ENCODE data around the gene ANXA2R. TPM values are rescaled to one million over a fixed set of nuclear protein-coding genes. Genes with fewer than 3 reads are reported as not detected.
A peak's percentile ranks its signal among the peaks of the same experiment; 100 is the strongest.

ANXA2R gene
- total RNA-seq, 1 experiment from 2014 or later, result 0.72 TPM

DNA sequence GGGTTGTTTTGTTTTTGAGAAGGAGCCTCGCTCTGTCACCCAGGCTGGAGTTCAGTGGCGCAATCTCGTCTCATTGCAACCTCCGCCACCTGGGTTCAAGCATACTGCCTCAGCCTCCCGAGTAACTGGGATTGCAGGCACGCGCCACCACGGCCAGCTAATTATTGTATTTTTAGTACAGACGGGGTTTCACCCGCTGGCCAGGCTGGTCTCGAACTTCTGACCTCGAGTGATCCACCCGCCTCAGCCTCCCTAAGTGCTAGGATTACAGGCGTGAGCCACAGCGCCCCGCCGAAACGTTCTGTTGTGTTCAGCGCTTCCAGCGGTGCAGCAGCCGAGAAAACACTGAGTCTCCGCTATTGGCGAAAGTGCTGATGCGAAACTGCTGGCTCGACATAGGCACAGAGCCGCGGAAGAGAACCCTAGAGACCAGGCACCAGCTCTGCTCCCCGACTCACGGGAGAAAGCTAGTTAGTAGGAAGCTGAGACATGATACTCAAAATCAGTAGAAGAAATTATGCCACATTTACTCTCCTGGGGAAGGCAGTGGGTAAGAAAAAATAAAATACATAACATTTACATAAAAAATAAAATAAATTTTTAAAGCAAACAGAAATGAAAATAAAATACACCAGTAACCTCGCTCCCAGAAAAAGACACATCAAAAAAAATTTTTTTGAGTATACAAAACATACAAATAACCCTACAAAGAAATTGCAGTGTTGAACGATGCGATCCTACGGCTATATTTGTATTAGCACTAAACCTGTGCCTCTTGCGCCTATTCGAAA, 31.6 kb downstream of the ANXA2R start (continued):
- TF ChIP-seq ZNF512 (CRISPR knock-in tag; IDR thresholded peaks at IDR 0.05; ENCODE audit: borderline replicate concordance) (0 out of 2 replicates have a peak, but pooled peaks have one; percentile 76), ATF6 (CRISPR knock-in tag; IDR thresholded peaks at IDR 0.05) (no peak), NFATC4 (CRISPR knock-in tag; IDR thresholded peaks at IDR 0.05) (no peak), SP1 (CRISPR knock-in tag; conservative IDR thresholded peaks at IDR 0.05) (peak; percentile 38; the same call in 1 of the 2 replicates), CREB1 (CRISPR knock-in tag; IDR thresholded peaks at IDR 0.05) (no peak), ERG (CRISPR knock-in tag; IDR thresholded peaks at IDR 0.05) (no peak)
- TF ChIP-seq, protein P1, sequence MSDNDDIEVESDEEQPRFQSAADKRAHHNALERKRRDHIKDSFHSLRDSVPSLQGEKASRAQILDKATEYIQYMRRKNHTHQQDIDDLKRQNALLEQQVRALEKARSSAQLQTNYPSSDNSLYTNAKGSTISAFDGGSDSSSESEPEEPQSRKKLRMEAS (CRISPR knock-in tag; IDR thresholded peaks at IDR 0.05), result 0 out of 2 replicates have a peak, but pooled peaks have one; percentile 21

DNA sequence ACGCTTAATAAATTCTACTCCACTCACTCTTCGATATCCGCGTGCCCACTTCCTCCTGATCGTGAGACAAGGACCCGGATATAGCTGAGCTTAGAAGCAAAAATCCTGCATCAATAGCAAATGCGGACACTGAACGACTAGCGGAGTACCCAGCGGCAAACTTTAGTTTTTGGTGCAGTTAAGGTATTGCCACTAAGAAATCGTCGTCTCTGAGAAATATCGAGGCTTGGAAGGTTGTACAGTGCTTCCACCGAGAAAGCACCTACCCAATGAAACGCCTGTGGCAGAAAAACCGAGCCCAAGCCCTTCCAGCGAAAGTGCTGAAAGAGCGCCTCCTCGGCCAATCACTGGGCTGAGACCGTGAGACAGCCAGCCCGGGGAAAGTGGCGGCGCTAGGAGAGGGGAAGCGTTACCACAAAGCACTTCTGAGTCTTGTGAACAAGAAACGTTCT, 32.2 kb downstream of the ANXA2R start:
- Mint-ChIP-seq H3K9me3 (peaks cover 3% of the 10 kb centered on the region; the same call in 1 of the 2 replicates), H3K36me3 (no peaks in the 10 kb centered on the region), H3K27me3 (ENCODE audit: low read depth) (peaks cover 89% of the 10 kb centered on the region), H3K4me3 (peak overlapping the region; percentile 78), H3K4me1 (peaks cover 34% of the 10 kb centered on the region), H3K27ac (peak overlapping the region; percentile 92)
- ChIA-PET POLR2A (interaction anchor here (1.1 to 1.4 kb wide), 3 partner anchors 9 to 113 kb away, joined by 3 read pairs; partner anchors contain the start of gene ZNF131), CTCF (interaction anchor here (0.6 to 2.0 kb wide), 17 partner anchors 9 to 476 kb away, joined by 3 to 11 read pairs (median 5); partner anchors contain the start of gene TMEM267)
- ATAC-seq, result peak; percentile 75
- peak; percentile 73 for DNase-seq (ENCODE audit: low spot score)
- TF ChIP-seq PREB (CRISPR knock-in tag; IDR thresholded peaks at IDR 0.05; ENCODE audit: borderline replicate concordance), result no peak
- no peak for TF ChIP-seq CBFB (CRISPR knock-in tag; IDR thresholded peaks at IDR 0.05; ENCODE audit: low read depth)
- TF ChIP-seq, protein P1 (CRISPR knock-in tag; IDR thresholded peaks at IDR 0.05), result no peak
- no peak for TF ChIP-seq ESRRA (CRISPR knock-in tag; IDR thresholded peaks at IDR 0.05; ENCODE audit: borderline replicate concordance)
- no peak for TF ChIP-seq ATF3 (CRISPR knock-in tag; conservative IDR thresholded peaks at IDR 0.05)
- 0 out of 2 replicates have a peak, but pooled peaks have one; percentile 43 for TF ChIP-seq NFYB (CRISPR knock-in tag; conservative IDR thresholded peaks at IDR 0.05; ENCODE audit: low read depth)
- TF ChIP-seq TCF7 (CRISPR knock-in tag; IDR thresholded peaks at IDR 0.05; ENCODE audit: low read depth), result no peak
- TF ChIP-seq ZNF671 (CRISPR knock-in tag; IDR thresholded peaks at IDR 0.05), result no peak
- no peak for TF ChIP-seq TEAD1 (CRISPR knock-in tag; IDR thresholded peaks at IDR 0.05)
- TF ChIP-seq ZNF281 (CRISPR knock-in tag; IDR thresholded peaks at IDR 0.05), result 0 out of 2 replicates have a peak, but pooled peaks have one; percentile 21
- TF ChIP-seq EMX1 (CRISPR knock-in tag; IDR thresholded peaks at IDR 0.05), result no peak
